Measurements from ENCODE around the gene ABTB2. TPM values are rescaled to one million over a fixed set of nuclear protein-coding genes. Genes with fewer than 3 reads are reported as not detected.

Gene ABTB2
- total and polyA plus RNA-seq, 2 of the 8 experiments (the other 6 are each of a cell fraction or from before 2014, with no cell fraction given), result 7.7 to 10.2 TPM

DNA sequence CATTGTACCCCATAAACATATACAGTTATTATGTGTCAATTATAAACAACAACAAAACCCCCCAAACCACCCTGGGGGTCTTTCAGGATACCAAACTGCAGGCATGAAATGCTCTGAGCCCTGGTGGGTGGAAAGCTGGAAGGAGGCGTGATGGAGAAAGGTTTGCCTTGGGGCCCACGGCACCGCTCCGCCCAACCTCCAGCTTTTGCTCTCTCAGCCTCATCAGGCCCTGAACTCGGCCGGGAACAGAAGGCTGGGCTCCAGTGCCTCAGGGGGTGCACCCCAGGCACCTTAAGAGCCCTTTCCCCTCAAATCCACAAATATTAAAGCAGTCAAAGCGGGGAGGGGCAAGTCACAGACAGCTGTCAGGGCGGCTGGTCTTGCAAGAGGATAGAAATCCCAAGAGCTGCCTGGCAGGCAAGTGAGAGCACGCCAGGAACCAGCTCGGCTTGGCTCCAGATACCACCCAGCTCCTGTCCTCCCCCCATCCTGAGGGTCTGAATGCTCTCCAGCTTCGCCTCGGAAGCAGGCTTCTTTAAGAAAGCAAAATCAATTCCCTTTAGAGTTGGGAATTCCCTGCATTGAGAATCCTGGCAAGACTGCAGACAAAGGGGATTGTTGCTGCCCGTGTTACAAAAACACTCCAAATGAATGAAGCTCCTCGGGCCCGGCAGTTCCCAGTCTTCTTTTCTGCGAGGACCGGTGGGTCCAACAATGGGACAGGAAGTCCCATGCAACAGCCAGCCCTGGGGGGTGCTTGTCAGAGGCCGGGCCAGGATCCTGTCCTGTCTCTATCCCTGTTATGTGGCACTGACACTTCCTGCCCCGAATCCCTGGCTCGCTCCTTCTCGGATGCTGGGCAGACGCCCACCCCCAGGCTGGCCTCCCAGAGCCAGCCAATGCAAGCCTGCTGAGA lies 171.6 kb downstream of the ABTB2 start:
- H4K20me1 ChIP-seq (replicated peaks in 1 of 2; ENCODE audit: control insufficient read depth in 1 of 2, insufficient read depth in 2 of 2, low read length in 2 of 2), result no peaks in the 10 kb centered on the region
- H4K5ac ChIP-seq (ENCODE audit: insufficient read length, low read depth, low read length), result no peak overlapping the region
- no peaks in the 10 kb centered on the region for H3K9me3 ChIP-seq (ENCODE audit: insufficient read depth in 2 of 2, low read depth in 1 of 2, low read length in 1 of 2)
- DNase-seq (ENCODE audit: low read depth in 1 of 2, low spot score in 2 of 2), result peak in 1 of 2 experiments; percentile 64
- H3K79me1 ChIP-seq (ENCODE audit: low read depth, low read length), result no peaks in the 10 kb centered on the region
- H2AK5ac ChIP-seq (ENCODE audit: low read depth, low read length), result no peak overlapping the region; the same call in 1 of the 2 replicates
- POLR2A ChIA-PET (ENCODE audit: partially characterized antibody), result interaction anchor here (0.7 to 1.0 kb wide), 4 partner anchors 28 to 48 kb away, joined by 3 read pairs; no protein-coding TSS in a partner anchor
- no peaks in the 10 kb centered on the region for H3K23me2 ChIP-seq (ENCODE audit: low read depth, low read length)
- peak overlapping the region; percentile 79; the same call in 1 of the 2 replicates for H2BK5ac ChIP-seq (ENCODE audit: low read depth, low read length)
- no peak overlapping the region for H2BK120ac ChIP-seq (replicated peaks; ENCODE audit: low read depth, low read length)
- TF ChIP-seq CTBP2 (IDR thresholded peaks at IDR 0.05; ENCODE audit: borderline replicate concordance, insufficient read depth, insufficient read length, low read length) (peak; percentile 74), GABPA (IDR thresholded peaks at IDR 0.05; ENCODE audit: borderline replicate concordance, insufficient read depth, low read length) (no peak)
- H4K8ac ChIP-seq (ENCODE audit: extremely low read depth, insufficient read depth, low read length), result peak overlapping the region; percentile 19; the same call in 1 of the 2 replicates
- no peaks in the 10 kb centered on the region for H3K79me2 ChIP-seq (ENCODE audit: control insufficient read depth in 1 of 2, insufficient read depth in 2 of 2, low read length in 2 of 2)
- 35% methylated on average over 22 of the region's 22 CpGs; no CpG with 5 or more reads in 1 of the 2 experiments for WGBS, 2 experiments (ENCODE audit: extremely low coverage in 1 of 2, insufficient coverage in 1 of 2, insufficient read length in 1 of 2, insufficient replicate concordance in 2 of 2, low coverage in 1 of 2, low lambda C conversion rate in 2 of 2, missing lambda C conversion rate in 1 of 2)
- peak overlapping the region; percentile 67; the same call in 1 of the 2 replicates for H3K18ac ChIP-seq (ENCODE audit: extremely low read depth, low read length)
- H3K56ac ChIP-seq (replicated peaks; ENCODE audit: insufficient read length, low read depth, low read length), result peak overlapping the region; percentile 21
- 0 out of 2 replicates have a peak overlapping the region, but pooled peaks have one; percentile 22 for H2BK12ac ChIP-seq (ENCODE audit: low read depth, low read length)
- H3K27me3 ChIP-seq (replicated peaks in 1 of 4; ENCODE audit: control insufficient read depth in 3 of 4, extremely low read depth in 1 of 4, insufficient read depth in 3 of 4, low read length in 3 of 4), result no peaks in the 10 kb centered on the region
- no peak overlapping the region for H2BK20ac ChIP-seq (ENCODE audit: low read length)
- peak overlapping the region; percentile 35 to 41 for H3K4me2 ChIP-seq (ENCODE audit: insufficient read depth in 1 of 2, low read depth in 2 of 2, low read length in 2 of 2)
- H3K4ac ChIP-seq (replicated peaks; ENCODE audit: insufficient read length, low read depth, low read length), result no peak overlapping the region
- H3K36me3 ChIP-seq (ENCODE audit: control insufficient read depth in 2 of 4, insufficient read depth in 4 of 4, low read length in 3 of 4), result no peaks in the 10 kb centered on the region; a peak in 2 of 8 replicates
- peak overlapping the region; percentile 81; the same call in 1 of the 2 replicates for H2BK15ac ChIP-seq (ENCODE audit: low read length)
- no peak overlapping the region for H3K23ac ChIP-seq (ENCODE audit: insufficient read length)
- FAIRE-seq, result no peak
- peak overlapping the region; percentile 20; the same call in 1 of the 2 replicates for H3K27ac ChIP-seq (ENCODE audit: low read depth, low read length)
- H3K9ac ChIP-seq (replicated peaks in 1 of 4; ENCODE audit: extremely low read depth in 1 of 4, low read depth in 3 of 4, low read length in 3 of 4), result no peak overlapping the region; a peak in 1 of 7 replicates
- no peak overlapping the region for H3K14ac ChIP-seq (ENCODE audit: insufficient read length)
- no peak overlapping the region for H2AFZ ChIP-seq (ENCODE audit: low read length)
- peak overlapping the region; percentile 18 for H4K91ac ChIP-seq (replicated peaks; ENCODE audit: insufficient read length, low read length)
- peak overlapping the region in 2 of 4 experiments; percentile 7 to 13; a peak in 3 of 8 replicates for H3K4me3 ChIP-seq (ENCODE audit: extremely low read depth in 1 of 4, insufficient read depth in 2 of 4, low read depth in 3 of 4, low read length in 4 of 4)
- H3K4me1 ChIP-seq (replicated peaks in 1 of 4; ENCODE audit: control insufficient read depth in 3 of 4, insufficient read depth in 4 of 4, low read length in 3 of 4), result peaks cover 17 to 32% (median 21%) of the 10 kb centered on the region in 4 experiments
- CTCF ChIA-PET (ENCODE audit: partially characterized antibody), result interaction anchor here (0.6 to 7.7 kb wide), 14 partner anchors 8 to 272 kb away, joined by 3 to 92 read pairs (median 4); partner anchors contain the start of gene ABTB2
